Skeletal muscle cell (primary cell): ENCODE results near the gene HTR3B.

ENCODE experiments used
- DNase-seq: peaks from one replicate; pipeline ENCODE4 v3.0.0-alpha.2; 2010; ENCODE audit warnings: low read depth
- H3K4me3 ChIP-seq: 2 replicates; pipeline ENCODE4 v1.5.1; 2011; ENCODE audit warnings: low read depth, mild to moderate bottlenecking, control low read depth, low read length, moderate library complexity

HTR3B gene, protein sequence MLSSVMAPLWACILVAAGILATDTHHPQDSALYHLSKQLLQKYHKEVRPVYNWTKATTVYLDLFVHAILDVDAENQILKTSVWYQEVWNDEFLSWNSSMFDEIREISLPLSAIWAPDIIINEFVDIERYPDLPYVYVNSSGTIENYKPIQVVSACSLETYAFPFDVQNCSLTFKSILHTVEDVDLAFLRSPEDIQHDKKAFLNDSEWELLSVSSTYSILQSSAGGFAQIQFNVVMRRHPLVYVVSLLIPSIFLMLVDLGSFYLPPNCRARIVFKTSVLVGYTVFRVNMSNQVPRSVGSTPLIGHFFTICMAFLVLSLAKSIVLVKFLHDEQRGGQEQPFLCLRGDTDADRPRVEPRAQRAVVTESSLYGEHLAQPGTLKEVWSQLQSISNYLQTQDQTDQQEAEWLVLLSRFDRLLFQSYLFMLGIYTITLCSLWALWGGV

GRCh38 chr11:113904379-113905101 lies at the start of gene HTR3B:
Gene HTR3B, plus strand, starts transcription at chr11:113904796. Its CDS starts 138 bp downstream, at chr11:113904934.
- no peak for DNase-seq
- no peak within 1 kb of the TSS for H3K4me3 ChIP-seq

DNA sequence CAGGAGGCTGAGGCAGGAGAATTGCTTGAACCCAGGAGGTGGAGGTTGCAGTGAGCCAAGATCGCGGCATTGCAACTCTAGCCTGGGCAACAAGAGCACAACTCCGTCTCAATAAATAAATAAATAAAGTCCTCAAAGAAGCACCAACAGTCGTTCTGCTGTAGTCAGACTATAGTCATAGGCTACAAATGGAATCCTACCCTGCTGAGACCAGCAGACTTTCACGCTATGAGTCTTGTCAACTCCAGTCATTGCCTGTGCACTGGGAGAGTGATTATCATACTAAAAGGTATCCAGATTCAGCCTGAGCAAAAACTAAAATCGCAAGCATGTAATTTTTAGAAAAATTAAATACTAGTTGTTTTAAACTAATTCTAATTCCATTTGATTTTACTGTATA lies 48.8 kb upstream of the HTR3B start:
- no peak overlapping the region for H3K4me3 ChIP-seq
- no peak for DNase-seq

GRCh38 chr11:113856966-113857759 lies 47.4 kb upstream of the HTR3B start:
- H3K4me3 ChIP-seq: no peak overlapping the region
- no peak for DNase-seq

DNA sequence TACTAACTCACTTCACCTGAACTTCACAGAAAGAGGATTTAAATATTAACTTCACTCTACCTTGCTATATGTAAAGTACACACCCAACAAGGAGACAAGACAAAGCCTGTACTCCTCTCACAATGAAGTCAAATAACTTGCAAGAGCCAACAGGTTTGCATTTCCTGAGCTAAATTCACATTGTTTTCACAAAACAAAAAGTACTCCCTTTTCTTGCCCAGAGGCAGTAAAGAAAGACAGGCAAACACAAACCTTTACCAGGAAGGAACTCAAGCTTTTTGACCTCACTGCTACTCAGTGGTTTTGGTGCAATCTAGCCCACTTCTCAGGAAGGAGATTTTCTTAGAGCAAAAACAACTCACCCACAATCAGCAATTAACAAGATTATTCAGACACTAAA lies 44.9 kb upstream of the HTR3B start:
- DNase-seq: no peak
- no peak overlapping the region for H3K4me3 ChIP-seq

DNA sequence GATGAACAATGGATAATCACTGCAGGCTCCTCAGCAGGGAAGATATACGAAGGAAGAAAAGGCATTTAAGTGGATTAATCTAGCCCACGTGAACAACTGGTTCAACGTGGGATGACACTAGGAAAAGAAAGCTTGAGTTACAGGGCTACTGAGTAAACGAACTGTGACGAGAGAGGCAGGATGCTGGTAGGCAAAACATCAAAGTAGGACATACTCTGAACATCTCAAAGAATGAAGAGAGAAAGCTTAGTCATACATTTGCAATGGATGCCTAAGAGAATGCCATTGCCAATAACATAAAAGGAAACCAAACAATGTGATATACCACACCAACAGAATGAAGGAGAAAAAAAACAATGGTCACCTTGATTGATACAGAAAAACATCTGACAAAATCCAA lies 42.2 kb upstream of the HTR3B start:
- peak; percentile 31 for DNase-seq

GRCh38 chr11:113864410-113864809 lies 40.2 kb upstream of the HTR3B start:
- DNase-seq: no peak
- no peak overlapping the region for H3K4me3 ChIP-seq

More for the DNA sequence above, 42.2 kb upstream of the HTR3B start:
- H3K4me3 ChIP-seq: no peak overlapping the region

- no peak for DNase-seq
- H3K4me3 ChIP-seq: no peak overlapping the region
These were observed 38.7 kb upstream of the HTR3B start for GRCh38 chr11:113865873-113866272.

- H3K4me3 ChIP-seq: no peak overlapping the region
- no peak for DNase-seq
These were observed 36.6 kb upstream of the HTR3B start for GRCh38 chr11:113867843-113868503.

- no peak overlapping the region for H3K4me3 ChIP-seq
- DNase-seq: no peak
These were observed 33.3 kb upstream of the HTR3B start for GRCh38 chr11:113871336-113871735.

DNA sequence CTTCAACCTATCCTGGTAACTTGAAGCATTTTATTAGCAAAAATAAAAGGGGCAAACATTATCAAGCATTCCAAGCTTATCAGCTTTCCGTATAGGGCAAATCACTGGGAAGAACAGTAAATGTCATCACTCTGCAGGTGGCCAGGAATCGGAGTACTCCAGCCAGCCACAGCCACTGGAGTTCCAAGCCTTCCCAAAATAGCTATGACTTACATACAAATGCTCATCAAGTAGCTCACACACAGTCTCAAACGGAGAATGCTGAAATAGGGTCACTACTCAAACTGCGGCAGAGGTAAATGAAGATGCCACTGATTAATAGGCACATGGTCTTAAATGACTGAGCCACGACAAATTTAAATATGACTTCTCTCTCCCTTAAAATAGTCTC lies 31.4 kb upstream of the HTR3B start:
- H3K4me3 ChIP-seq: no peak overlapping the region
- DNase-seq: no peak

DNA sequence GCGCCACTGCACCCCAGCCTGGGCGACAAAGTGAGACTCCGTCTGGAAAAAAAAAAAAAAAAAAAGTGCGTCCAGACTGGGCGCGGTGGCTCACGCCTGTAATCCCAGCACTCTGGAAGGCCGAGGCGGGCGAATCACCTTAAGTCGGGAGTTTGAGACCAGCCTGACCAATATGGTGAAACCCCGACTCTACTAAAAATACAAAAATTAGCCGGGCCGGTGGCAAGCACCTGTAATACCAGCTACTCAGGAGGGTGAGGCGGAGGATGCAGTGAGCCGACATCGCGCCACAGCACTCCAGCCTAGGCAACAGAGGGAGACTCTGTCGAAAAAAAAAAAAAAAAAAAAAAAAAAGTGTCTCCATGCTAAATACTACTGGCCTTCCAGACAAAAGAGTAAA lies 30.5 kb upstream of the HTR3B start:
- peak overlapping the region; percentile 70 for H3K4me3 ChIP-seq
- no peak for DNase-seq

- peak overlapping the region; percentile 70 for H3K4me3 ChIP-seq
- no peak for DNase-seq
These were observed 29.9 kb upstream of the HTR3B start for GRCh38 chr11:113874581-113875233.

- DNase-seq: peak; percentile 86
- peak within 1 kb of the TSS; percentile 70 for H3K4me3 ChIP-seq
These were observed 29.1 kb upstream of the HTR3B start, which contains the start of gene USP28 for GRCh38 chr11:113875234-113876073. Gene USP28, minus strand, starts transcription at chr11:113875572. Its CDS starts 71 bp downstream, at chr11:113875501.

DNA sequence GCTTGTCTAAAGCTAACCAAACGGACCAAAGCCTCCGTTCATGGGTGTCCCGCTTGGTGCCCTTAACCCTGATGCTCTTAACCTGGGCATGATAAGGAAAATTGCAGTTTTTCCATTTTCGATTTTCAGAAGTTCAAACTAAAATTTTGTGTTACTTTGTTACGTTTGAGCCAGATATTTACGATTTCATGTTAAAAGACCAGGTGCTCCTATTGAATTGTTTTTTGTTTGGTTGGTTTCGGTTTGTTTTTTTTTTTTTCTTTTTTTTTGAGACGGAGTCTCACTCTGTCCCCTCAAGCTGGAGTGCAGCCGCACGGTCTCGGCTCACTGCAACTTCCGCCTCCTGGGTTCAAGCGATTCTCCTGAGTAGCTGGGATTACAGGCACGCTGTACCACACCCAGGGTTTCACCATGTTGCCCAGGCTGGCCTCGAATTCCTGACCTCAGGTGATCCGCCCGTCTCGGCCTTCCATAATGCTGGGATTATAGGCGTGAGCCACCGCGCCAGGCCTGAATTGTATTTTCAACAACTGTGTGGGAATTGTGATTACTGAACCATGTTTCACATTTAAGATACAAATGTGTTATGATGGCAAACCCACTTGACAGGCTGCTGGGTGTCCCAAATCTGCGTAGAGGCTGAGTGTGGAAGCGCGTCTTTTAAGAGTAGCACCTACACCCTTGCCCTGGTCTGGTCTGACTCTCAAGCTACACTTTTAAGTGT lies 28.4 kb upstream of the HTR3B start:
- peak overlapping the region; percentile 62 for H3K4me3 ChIP-seq

GRCh38 chr11:113876798-113877669 lies 27.6 kb upstream of the HTR3B start:
- no peak overlapping the region for H3K4me3 ChIP-seq
- no peak for DNase-seq

More for the DNA sequence above, 28.4 kb upstream of the HTR3B start:
- no peak for DNase-seq

- no peak for DNase-seq
- no peak overlapping the region for H3K4me3 ChIP-seq
These were observed 26.9 kb upstream of the HTR3B start for GRCh38 chr11:113877670-113878055.
